Activated T-helper 1 cell treated with Interleukin-2 at 50 U/mL for 16 hours (primary cell): ENCODE data around the gene RPL19.

Experiments
- DNase-seq: peaks from one replicate; pipeline ENCODE4 v3.0.0-alpha.2; 2020; ENCODE audit warnings: low read depth

The RPL19 gene

DNA sequence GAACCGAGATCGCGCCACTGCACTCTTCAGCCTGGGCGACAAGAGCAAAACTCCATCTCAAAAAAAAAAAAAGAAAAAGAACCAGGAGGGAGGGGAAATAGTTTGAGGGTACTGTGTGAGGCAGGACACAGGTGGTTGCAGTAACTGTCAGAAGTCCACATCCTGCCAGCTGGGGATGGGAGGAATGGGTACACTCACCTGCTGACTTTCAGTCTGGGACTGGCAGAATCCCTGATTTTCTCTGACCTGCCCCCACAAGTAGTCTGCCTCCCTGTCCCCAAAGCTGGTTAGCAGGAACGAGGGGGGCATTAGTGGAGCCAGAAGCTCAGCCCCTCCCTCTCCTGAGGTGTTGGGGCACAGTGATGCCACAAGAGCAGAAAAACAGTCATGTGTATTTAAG, 27.0 kb upstream of the RPL19 start:
- DNase-seq, result no peak

DNA sequence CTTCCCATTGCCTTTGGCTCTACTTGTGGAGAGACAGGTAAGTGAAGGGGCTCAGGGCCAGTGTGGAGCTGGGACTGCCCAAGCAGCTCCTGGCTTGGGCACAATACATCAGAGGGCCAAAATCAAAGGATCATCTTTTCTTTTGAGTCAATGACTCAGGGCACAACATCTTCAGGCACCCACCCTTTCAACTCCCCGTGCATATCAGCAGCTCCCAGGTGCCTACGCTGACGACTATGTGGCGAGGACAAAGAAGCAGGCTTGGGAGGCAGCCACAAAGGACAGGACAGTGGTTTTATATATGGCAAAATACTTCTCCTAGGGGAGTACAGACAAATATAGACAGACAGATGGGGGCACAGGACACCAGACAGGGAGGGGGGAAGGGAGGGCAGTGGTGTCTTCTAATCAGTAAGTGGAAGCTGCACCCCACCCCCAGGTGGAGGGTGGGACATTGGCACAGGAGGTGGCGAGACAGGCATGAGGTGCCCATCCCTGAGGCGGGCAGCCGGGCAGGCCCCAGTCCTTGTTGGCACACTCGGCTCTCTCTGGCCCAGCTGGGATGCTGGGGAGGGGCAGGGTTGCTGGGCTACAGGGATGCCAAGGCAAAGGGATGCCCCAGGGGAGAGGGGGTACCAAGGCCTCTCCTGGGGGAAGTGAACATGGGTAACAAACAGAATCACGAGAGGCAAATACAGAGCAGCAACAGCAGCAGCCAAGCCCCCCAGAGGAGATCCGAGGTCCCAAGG, 26.4 kb upstream of the RPL19 start:
- DNase-seq, result no peak

DNA sequence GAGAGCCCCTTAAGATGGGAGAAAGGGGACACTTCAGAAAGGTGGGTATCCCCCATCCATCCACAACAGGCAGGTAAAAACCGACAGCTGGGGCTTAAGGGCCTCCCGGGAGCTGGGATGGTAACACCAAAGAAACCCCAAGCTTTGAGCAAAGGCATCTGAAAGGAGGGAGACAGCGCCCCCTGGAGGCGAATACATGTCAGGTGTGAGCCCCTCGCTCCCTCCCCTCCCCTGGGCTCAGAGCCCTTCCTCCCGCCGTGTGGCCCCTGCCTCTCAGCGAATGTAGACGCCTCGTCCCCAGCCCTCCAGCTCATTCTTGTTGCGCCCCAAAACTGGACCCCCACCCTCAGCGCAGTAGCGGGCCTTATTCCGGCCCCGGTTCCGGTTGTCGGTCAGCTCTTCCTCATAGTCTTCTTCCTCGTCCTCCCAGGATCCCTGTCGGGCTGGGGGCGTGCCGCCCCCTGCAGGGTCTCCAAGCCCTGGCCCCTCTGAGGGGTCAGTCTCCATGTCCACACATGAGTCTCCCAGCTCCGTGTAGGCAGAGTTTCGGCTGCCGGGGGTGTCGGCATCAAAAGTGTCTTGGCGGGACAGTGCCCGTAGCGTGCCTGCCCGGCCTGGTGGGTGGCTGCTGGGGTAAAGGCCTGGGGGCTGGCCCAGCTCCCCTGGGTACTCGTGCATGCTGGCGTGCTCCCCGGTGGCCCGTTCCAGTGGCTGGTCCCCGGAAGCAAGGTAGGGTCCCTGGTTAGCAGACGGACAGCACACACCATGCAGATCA, 25.0 kb upstream of the RPL19 start:
- peak; percentile 52 for DNase-seq

DNA sequence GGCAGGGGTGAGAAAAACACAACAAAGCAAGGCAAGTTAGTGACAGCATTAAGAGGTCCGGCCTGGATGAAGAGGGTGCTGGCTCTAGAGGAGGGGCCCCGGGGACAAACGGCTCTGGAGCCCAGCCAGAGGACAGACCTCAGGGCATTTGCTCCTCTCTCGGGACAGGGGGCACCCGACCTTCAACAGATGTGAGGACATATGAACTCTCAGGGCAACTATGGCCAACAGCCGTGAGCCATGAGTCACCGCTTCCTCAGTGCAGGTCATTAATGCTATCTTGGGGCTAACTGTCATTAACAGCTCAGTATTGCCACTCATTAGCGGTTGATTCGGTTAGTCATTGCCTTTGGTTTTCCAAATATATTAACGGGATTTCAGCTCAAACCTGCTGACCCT, 24.4 kb upstream of the RPL19 start:
- no peak for DNase-seq

DNA sequence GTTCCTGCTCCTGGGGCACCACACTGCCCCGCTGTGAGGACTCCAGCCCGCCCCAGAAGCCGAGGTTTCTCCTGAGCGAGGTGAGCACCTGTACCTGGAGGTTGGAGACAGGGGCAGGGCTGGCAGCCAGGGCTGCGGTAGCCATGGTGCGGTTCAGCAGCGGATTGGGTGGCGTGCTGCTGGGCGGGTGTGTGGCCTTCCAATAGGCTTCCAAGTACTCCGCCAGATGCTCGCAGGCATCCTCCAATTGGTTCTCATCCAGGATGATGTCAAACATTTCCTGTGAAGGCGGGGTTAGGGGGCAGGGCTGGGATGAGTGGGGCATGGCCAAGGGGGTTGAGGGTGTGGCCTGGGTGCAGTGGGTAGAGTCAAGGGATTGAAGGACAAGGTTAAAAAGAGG, 22.8 kb upstream of the RPL19 start:
- DNase-seq, result no peak

DNA sequence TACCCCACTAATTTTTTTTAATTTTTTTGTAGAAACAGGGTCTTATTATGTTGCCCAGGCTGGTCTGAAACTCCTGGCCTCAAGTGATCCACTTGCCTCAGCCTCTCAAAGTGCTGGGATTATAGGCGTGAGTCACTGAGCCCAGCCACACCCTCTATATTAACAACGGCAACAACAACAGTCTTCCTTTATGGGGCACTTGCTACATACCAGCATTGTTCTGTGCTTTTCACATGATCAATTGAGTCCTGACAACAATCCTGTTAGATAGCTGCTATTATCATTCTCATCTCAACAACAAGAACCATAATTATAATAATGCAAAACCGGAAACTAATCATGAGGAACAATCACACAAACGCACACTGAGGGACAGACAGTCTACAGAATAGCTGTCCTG, 21.5 kb upstream of the RPL19 start:
- DNase-seq, result no peak

DNA sequence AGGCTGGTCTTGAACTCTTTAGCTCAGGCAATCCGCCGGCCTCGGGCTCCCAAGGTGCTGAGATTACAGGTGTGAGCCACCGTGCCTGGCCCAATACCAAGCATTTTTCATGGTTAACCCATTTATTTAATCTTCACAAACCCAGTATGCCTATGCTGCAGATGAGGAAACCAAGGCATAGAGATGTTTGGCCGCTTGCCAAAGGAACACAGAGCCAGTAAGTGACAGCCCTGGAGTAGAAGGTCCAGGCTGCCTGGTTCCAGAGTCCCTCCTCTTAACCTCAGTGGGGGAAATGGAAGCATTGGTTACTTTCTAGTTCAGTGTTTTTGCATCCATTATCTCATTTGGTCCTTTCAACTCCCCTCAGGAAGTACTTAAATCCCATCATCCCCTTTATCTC, 18.8 kb upstream of the RPL19 start:
- DNase-seq, result no peak

DNA sequence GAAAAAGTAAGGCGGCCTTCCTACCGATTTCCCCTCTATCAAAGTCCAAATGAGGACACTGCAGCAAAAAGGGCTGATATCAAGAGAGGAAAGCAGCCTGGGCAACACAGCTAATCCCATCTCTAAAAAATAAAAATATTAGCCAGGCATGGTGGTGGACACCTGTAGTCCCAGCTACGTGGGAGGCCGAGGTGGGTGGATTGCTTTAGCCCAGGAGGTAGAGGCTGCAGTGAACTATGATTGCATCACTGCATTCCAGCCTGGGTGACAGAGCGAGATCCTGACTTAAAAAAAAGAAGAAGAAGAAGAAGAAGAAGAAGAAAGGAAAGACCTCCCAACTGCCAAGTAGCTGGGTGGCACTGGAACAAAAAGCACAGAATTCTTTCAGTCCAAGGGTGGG, 17.0 kb upstream of the RPL19 start:
- no peak for DNase-seq

DNA sequence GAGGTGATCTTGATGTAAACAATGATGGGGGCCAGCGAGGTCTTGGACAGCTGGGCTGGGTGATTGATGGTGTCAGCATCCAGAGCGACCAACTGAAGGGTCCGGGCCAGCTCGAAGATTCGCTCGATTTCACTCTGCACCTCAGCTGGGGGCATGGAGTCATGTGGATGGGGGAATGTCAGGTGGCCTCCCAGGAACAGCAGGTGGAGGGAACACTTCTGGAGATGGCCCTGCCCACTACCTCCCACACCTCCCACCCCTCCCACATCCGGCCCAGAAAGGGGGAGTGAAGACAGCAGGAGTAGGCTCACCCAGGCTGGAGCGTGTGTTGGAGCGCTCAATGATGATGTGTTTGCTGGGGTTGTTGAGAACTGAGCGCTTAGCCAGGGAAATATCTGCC, 16.4 kb upstream of the RPL19 start:
- no peak for DNase-seq

DNA sequence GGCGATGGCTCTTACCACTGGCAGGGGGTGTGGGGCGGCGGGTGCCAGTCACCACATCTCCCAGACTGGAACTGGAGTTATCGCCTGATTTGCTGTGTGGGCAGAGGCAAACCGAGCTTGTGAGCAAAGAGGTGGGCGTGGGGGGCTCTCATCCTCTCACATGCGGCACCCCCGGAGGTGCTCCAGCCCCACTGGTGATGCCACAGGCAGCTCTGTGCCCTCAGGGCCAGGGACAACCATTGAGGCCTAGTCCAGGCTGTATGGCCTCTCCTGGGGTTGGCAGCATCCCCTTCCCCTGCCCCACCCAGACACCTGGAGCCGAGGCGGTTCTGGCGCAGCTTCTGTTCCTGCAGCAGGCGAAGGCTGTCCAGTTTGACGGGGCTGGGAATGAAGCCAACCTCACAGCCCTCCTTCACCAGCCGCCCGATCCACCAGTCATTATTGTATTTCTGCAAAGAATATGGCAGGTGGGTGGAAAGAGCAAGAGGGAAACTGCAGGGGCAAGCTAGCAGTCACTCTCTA, 13.5 kb upstream of the RPL19 start:
- DNase-seq, result no peak

DNA sequence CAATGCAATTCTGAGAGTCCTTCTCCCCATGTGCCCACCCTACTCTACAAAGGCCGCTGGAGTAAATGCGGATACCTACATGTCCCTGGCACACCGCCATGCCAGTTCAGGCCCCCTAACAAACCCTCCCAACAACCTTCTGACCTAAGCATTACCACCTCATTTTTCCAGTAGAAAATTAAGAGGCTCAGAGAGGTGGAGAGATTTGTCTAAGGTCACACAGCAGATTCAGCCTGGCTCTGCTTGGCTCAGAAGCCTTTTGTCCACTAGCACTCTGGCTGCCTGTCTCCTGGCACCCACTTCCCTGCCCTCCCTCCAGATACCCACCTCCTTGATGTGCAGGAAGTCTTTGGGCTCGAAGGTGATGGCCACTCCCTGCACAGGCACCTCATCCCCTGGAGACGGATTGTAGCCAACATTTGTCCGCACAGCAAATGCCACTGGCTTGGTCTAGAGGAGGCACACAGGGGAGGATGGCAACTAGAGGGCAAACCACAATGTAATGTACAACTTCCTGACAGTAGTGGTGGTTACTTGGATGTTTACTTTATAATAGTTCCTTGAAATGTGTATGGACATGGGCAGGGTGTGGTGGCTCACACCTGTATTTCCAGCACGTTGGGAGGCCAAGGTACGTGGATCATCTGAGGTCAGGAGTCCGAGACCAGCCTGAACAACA, 12.8 kb upstream of the RPL19 start:
- no peak for DNase-seq

DNA sequence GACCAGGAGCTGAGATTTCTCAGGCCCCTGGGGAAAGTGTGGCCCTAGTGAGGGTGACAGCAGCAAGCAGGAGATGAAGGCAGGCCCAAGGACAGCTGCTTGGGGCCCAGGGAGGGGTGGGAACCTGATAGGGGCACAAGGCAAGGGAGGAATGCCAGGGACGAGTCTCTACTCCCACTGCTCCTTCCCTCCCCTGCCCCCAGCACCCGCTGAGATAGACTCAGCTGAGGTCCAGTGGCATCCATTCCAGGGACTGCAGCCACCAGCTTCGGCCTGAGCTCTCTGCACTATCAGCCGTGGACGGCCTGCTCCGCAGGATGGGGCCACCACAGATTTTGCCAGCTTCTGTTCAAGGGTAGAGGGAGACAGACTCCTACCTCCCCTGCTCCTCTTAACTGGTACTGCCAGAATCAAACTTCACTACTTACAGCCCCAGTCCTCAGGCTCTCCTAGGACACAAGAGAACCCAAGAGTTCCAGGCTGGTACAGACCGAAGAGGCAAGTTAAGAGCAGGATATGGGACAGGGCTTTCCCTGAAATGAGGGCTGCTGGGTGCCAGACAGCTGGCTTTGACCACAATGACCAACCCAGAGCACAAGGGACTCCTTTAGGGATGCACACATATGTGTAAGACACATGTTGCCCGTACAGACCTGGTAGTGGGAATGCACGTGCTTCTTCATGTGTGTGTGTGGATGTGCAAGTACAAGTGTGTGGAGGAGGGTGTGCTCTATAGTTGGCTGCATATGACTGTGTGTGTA, 8.2 kb upstream of the RPL19 start:
- no peak for DNase-seq

DNA sequence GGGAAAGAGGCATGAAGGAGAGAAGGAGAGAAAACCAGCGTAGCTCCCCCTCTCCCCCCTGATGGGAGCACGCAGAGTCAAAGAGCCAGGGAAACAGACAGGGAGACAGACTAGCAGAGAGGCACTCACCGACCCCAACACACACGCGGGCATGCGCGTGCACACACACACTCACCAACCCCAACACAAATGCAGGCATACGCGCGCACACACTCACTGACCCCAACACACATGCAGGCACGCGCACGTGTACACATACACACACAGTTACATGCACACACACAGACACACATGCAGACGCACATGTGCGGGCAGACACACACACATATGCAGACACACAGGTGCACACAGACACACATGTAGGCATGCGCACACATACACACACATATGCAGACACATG, 7.2 kb upstream of the RPL19 start:
- no peak for DNase-seq

DNA sequence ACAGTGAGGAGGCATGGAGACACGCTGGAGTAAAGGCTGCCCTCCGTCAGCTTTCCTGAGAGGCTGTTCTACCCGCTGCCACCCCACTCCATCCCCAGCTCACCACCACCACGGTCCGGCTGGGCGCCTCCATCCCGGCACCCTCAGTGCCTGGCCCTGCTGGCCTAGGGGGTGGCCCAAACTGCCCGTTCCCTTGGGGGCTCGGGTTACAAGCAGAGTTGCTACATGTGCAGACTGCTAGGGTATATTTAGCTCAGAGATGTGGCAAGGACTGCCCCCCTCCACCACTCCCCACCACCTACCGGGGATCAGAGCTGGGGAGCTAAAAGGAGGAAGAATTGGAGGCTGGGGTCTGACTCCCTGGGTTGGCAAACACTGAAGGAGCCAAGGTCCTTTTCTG, 6.7 kb upstream of the RPL19 start:
- DNase-seq, result no peak

DNA sequence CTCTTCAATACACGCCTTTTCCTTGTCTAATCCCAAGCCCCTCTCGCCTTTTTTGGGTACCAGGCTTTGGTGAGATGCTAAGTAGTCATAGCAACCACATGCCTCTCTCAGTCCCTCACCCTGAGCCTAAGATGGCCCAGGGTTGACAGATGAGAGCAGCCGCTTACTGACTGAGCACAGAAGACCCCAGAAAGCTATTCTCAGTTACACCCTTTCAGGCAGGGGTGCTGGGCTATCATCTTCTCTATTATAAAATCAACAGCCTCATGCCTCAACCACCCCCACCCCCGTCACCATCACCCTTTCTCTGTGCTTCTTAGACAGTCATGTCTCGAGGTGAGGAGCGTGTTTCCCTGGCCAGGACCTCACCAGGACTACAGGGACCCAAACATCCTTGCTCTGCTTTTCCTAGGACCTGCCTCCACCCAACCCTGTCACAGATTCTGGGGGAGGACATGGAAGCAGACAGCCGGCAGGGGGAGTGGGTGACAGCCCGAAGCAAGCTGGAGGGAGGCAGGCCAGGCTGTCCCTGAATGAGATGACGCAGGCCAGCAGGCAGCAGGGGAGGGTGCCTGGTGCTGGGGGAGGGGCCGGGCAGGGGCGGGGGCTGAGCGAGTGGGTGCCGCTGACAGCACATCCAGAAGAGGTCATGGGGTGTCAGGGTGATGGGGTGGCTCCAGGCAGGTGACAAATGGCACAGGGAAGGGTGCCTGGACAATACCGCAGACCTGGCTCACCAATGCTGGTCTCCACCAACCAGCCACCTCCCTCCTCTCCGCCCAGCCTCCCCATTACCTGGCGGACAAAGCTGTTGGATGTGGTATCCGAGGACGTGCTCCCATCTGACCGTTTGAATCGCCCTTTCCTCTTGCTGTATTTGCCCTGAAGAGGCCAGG, 5.7 kb upstream of the RPL19 start:
- no peak for DNase-seq

DNA sequence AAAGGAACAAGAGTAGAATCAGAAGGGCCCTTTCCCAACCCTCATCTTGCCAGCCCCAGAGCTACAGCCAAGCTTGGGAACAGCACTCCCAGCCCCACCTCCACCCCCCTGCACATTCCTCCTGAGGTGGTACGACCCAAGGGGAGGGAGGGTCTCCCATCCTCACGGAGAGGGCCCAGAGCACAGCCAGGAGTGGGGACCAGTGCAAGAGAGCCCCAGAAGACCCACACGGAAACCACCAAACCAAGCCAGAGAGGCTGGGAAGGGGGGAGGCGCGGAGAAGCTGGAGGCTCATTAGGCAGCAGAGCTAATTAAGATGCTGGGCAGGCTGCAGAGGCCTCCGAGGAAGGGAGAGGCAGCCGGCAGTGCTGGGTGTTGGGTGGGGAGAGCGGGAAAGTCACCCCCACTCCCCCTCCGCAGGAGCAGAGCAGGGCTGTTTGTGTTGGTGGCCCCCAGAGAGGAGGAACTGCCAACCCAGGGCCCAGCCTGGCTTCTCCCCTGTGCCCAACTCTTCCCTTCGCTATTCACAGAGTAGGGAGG, 5.0 kb upstream of the RPL19 start:
- no peak for DNase-seq

DNA sequence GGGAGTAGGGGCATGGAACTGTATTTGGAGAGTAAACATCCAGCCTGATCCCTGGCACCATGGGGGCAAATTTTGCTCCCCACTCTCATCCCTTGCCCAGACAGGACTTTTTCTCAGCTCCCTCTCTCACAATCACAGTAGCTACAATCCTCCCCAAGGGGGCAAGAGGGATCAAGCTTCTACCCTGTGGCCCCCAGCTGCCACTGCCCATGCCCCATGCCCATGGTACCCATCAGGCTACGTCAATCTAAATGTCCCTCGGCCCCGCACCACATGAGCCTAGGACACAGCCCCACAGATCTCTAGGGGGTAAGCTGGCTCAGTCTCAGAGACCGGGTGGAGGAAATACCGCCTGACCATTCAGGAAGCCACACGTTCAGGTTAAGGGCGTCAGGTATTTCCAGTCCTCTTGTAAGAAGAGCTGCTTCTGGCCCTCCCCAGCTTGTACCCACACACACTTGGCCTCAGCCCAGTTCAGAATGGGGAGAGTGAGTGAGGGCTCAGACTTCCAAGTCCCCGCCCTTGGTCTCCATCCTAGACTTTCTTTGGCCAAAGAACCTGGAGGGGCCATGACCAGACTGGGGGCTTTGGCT, 4.4 kb upstream of the RPL19 start:
- no peak for DNase-seq

DNA sequence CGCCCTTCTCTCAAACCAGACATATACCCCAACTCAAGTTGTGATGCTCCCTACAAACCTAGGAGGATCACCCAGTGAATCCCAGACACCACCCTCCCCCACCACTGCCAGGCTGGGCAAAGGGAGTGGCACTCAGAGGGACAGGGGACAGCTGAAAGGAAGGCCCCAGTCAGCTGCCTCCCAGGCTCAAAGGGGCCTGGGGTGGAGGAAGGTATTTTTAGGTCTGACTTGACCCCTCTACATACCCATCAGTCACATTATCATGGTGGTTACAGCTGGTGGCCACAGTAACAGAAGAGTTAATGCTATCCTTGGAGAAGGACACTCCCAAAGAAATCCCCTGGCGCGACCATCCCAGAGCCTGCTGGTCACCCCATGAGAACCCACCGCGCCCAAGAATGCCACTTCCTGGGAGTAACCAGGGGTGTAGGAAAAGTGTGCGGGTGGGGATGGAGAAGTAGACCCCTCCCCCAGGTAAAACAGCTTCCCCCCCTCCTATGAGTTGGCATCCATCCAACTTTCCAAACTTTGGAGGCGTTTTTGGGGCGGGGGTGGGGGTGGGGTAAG, 3.8 kb upstream of the RPL19 start:
- no peak for DNase-seq

DNA sequence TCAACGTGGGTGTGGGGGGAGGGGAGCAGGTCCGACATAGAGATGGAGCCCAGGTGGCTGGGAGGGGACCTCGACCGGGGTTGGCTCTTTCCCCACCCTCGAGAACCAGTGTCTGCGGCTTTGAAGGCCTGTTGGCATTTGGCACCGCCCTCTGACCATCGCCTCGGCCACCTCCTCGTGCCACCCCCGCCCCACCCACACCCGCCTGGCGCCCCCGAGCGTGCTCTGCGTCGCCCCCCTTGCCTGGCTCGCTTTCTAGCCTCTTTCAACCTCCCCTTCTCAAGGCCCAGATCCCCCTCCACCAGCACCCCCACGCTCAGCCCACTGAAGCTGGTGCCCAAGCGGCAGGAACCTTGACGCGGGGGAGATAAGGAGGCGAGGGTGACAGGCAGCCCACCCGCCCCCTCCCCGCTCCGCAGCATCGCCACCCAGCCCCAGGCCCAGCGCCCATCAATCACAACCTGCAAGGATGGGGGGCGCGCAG, 3.2 kb upstream of the RPL19 start:
- no peak for DNase-seq
